AG04449 (cell line): Measurements from ENCODE around the gene GPD1L.

Experiments
- CTCF ChIA-PET: fragments of 350-600 bp; formaldehyde crosslinking; extraction: SDS; loops from one replicate; lab custom pipeline; 2021; ENCODE audit warnings: antibody characterized with exemption; lab: Yijun Ruan, JAX
- POLR2A ChIA-PET: fragments of 400-600, 350-600 bp; formaldehyde crosslinking; extraction: SDS; loops from one replicate; lab custom pipeline; 2020; ENCODE audit warnings: antibody characterized with exemption, inconsistent platforms; lab: Yijun Ruan, JAX
- DNase-seq: peaks from one replicate; pipeline ENCODE4 v3.0.0-alpha.2; 2010; ENCODE audit warnings: low read depth, low spot score
- H3K4me3 ChIP-seq: 2 replicates; pipeline ENCODE4 v1.5.1; 2011; ENCODE audit warnings: low read depth, mild to moderate bottlenecking, control low read depth, low read length
- TF ChIP-seq, protein P1 (sequence below): IDR thresholded peaks from one replicate; pipeline ENCODE4 v1.5.1; 2011; ENCODE audit warnings: mild to moderate bottlenecking, moderate library complexity, low read length, control low read depth, inconsistent platforms; ENCODE audit not compliant: insufficient read depth; ENCODE audit errors: missing control alignments

GPD1L gene

DNA sequence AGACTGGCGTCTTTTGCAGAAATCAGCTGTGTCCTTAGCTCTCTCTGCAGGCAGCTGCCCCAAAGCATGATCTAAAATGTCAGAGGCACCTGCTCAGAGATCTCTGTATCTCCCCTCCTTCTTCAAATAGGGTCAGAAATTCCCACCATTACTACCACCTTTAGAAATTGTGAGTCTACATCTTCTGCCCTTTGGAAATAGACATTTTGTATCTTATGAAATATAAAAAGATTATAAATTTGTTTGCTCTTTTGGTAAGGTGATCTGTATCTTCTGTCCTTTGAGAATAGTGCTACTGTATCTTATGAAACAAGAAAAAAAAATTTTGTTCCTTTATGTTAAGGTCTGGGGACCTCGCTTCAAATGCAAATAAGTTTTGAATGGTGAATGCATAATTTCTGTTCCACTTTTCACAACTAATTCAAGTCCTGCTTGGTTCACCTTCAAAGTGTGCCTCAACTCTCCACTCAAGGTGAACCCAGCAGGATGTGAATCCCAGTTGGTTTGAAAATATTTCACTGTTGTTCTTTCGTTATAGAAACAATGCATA, 28.3 kb upstream of the GPD1L start:
- no peak for DNase-seq
- H3K4me3 ChIP-seq: no peak overlapping the region
- ChIA-PET POLR2A (no interaction called here), CTCF (no interaction called here)
- TF ChIP-seq, protein P1, sequence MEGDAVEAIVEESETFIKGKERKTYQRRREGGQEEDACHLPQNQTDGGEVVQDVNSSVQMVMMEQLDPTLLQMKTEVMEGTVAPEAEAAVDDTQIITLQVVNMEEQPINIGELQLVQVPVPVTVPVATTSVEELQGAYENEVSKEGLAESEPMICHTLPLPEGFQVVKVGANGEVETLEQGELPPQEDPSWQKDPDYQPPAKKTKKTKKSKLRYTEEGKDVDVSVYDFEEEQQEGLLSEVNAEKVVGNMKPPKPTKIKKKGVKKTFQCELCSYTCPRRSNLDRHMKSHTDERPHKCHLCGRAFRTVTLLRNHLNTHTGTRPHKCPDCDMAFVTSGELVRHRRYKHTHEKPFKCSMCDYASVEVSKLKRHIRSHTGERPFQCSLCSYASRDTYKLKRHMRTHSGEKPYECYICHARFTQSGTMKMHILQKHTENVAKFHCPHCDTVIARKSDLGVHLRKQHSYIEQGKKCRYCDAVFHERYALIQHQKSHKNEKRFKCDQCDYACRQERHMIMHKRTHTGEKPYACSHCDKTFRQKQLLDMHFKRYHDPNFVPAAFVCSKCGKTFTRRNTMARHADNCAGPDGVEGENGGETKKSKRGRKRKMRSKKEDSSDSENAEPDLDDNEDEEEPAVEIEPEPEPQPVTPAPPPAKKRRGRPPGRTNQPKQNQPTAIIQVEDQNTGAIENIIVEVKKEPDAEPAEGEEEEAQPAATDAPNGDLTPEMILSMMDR: no peak

GRCh38 chr3:32078864-32079263, 27.6 kb upstream of the GPD1L start:
- H3K4me3 ChIP-seq: no peak overlapping the region
- DNase-seq: no peak
- CTCF ChIA-PET: no interaction called here
- POLR2A ChIA-PET: no interaction called here
- TF ChIP-seq, protein P1: no peak

- TF ChIP-seq, protein P1: no peak
- POLR2A ChIA-PET: no interaction called here
These were observed 23.7 kb upstream of the GPD1L start for GRCh38 chr3:32082721-32083120.

DNA sequence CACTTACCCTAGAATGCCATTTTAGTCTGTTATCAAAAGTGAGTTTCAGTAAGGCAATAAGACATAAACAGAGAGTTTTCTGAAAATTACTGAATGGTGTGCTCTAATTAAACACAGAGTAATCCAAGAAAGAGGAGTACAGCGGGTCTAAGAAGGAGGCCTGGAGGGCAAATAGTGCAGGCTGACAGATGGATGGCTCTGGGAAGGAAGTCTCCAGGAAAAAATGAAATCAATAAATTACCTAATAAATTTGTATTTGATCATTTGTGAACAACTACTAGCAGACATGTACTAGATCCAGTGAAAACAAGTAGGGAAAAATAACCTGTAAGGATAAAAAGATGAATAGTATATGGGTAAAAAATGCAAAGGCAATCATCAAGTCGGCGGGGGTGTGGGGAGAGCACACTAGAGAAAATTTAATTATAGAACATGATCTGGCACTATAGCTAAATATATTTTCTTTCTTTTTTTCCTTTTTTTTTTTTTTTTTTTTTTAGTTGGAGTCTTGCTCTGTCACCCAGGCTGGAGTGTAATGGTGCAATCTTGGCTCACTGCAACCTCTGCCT, 22.6 kb upstream of the GPD1L start:
- TF ChIP-seq, protein P1: no peak
- DNase-seq: no peak
- ChIA-PET POLR2A (no interaction called here), CTCF (no interaction called here)
- H3K4me3 ChIP-seq: no peak overlapping the region

More at GRCh38 chr3:32082721-32083120, 23.7 kb upstream of the GPD1L start:
- no peak overlapping the region for H3K4me3 ChIP-seq
- CTCF ChIA-PET: no interaction called here
- DNase-seq: no peak

DNA sequence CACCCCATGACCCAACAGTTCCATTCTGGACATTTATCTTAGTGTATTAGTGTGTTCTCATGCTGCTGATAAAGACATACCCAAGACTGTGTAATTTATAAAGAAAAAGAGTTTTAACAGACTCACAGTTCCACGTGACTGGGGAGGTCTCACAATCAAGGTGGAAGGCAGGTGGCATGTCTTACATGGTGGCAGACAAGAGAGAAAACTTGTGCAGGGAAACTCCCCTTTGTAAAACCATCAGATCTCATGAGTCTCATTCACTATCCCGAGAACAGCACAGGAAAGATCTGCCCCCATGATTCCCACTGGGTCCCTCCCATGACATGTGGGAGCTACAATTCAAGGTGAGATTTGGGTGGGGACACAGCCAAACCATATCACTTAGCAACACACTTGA, 21.6 kb upstream of the GPD1L start:
- POLR2A ChIA-PET: no interaction called here
- DNase-seq: no peak
- CTCF ChIA-PET: no interaction called here
- TF ChIP-seq, protein P1: no peak
- H3K4me3 ChIP-seq: no peak overlapping the region

- POLR2A ChIA-PET: no interaction called here
- DNase-seq: no peak
- TF ChIP-seq, protein P1: no peak
- H3K4me3 ChIP-seq: no peak overlapping the region
- CTCF ChIA-PET: no interaction called here
These were observed 20.0 kb upstream of the GPD1L start for GRCh38 chr3:32086464-32086863.
